ENCODE data around the gene ODF2.
A peak's percentile ranks its signal among the peaks of the same experiment; 100 is the strongest.
"Not testable (repeated sequence)": the region's sequence is repeated elsewhere in the genome, so short reads cannot be mapped to it uniquely, and the experiment has no call there.

ODF2 gene

DNA sequence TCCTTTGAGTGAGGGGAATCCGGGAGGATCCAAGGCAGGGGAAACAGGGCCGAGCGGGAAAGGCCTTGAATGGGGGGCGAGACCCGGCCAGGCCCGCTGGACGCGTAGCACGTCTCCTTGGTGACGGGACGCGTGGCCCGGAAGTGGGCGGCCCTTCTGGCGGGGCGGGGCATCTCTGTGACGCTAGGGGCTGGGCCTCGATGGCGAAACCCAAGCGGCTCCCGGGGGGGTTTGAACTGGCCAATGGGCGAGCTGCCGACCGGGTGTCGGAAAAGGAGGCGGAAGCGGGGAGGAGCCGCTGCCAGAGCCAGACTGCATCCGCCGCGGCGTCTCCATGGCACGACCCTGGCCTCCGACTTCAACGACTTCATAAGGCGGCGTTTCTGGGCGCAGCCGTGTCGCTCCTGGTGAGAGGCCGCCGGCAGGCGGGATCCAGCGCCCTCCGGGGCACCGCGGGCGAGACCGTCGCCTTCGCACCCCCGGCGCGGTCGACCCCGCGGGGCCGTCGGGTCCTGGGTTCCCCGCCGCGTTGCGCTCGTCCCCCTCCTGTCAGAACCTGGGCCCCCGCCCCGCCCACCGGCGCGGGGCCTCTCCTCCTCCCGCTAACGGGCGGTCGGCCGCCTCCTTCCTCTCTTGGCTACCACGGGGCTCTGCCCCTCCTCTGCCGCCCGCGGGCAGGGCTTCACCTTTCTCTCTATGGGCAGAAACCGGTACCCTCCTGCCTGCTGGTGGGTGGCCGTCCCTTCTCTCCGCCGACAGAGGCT is at the start of gene ODF2:
Gene ODF2, plus strand, starts transcription at position 158 of the 764 bp plus-strand sequence. Its CDS starts 86 bp downstream, at position 244.
- peak; percentile 97 for DNase-seq

DNA sequence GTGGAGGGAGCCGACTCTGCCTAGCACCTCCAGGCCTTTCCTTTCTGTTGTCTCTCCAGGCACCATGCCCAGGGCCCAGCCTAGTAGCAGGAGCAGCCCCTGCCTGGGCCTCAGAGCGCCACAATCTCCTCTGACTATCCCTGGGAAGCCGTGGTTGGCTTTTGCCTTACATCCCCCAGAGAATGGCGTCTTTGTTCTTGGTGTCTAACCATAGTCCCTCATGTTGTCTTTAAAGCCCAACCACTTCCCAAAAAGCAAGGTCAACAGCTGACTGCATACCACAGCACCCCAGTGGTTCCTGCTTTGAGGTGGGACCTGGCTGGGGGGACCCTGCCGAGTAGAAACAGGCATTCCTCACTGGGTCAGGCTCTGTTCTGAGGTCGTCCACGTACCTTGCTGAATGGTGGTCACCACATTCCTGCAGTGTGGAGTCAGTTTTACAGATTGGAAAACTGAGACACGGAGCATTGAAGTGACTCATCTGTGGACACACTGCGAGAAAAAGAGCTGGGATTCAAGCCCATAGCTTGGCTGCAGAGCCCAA is 48.9 kb upstream of the ODF2 start:
- no peak for DNase-seq

DNA sequence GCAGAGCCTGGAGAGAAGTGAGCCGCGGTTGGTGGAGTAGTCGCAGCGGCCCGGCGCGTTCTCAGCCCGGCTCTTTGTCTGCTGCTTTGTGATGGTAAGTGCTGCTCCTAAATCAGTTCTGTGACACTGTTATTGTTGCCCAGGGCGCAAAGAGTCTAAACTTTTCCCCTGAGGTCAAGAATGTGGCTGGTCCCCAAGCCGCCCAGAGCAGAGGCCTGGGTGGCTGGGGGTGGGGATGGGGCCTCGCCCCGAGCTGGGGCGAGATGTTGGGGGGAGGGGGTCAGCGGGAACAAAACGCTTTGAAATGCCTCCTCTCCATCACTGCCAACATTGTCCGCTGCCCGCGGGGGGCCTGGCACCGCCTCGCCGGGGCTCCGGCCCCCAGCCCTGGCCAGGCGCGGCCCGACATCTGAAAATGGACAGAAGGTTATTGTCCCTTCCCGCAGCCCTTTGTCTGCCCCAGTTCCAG is 46.8 kb upstream of the ODF2 start:
- DNase-seq = no peak

DNA sequence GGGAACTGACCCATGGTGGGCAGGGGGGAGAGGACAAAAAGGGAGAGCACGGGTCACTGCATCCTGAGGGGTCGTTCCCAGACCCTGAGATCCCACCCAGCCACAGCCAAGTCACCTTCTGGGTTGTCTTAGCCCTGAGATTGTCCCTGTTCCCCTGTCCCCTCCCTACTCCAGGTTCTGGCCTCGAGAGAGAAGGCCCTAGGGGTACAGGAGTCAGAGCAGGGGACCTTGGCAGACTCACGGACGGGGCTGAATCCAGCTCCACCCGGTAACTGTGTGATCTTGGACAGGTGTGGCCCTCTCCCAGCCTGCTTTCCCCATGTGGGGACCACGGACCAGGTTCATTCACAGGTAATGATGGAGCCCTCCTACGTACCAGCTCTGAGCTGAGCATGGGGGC is 46.4 kb upstream of the ODF2 start:
- no peak for DNase-seq

DNA sequence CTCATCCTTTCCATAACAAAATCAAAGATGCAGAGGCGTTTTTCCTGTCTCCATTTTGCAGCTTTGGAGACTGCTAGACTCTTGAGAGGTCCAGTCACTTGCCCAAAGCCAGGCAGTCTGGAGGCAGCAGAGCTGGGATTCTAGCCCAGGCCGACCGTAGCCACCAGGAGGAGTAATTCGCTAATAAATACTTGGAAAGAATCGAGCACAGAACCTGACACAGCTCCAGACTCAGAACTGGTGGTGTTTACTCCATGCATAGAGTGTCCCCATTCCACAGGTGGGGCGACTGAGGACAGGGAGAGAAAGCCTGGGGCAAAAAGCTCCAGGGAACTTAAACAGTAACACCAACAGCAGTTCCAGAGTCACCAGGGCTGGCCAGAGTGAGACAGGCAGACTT is 45.8 kb upstream of the ODF2 start:
- DNase-seq = no peak

DNA sequence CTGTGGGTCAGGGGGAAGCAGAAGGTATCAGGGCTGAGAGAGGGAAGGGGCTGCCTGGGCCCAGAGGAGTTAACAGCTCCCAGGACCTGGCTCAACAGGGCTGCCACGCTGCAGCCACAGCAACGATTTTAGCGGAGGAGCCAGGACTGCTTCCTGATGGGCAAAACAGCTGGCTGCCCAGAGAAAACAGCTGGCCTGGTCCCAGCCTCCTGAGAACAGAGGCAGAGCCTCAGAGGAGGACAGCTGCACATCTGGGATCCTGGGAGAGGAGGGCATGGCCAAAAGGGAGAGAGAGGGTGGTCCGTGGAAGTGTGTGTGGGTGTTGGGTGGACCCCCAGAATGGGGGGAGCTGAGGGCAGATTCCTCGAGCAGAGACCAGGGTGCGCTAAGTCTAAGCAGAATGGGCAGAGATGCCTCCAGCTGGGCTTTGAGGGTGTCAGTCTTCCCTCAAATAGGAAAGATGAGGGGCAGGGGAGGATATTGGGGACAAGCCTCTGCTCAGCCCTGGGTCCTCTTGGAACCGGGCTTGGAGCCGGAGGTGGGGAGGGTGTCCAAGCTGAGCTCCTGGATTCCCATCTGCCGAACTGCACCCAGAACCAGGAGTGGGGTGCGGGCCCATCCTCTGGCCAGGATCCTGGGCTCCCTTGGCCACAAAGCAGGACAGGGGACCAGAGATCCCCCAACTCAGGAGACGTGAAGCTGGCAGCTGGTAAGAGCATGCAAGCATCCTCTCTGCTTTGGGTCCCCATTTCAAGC is 44.3 kb upstream of the ODF2 start:
- DNase-seq = no peak

DNA sequence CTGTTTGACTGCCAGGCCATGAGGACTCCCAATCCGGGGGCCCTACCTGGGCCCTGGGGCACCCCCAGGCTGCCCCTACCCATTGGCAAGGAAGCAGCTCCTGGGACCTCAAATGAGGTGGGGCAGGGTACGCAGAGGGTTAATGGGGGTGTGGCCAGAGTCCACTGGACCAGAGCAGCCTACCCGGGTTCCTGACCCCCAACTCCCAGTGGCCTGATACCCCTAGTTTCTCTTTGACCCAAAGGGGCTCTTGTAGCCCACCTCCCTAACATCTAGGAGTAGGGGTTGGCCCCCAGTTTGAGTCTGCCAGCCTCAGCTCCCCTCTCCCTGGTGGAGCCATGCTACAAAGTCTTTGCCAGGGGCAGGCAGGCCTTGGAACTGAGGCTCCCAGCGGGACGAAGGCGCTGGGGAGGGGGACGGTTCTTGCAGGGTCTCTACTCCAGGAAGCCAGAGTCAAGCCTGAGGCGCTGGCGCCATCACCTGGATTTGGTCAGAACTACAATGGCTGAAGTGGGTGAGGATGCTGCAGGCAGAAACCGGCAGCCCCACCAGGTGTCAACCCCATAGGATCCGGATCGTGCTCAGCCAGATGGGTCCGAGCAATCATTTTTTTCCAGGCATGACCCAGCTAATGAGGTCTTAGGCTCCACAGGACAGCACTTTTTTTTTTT is 43.6 kb upstream of the ODF2 start:
- DNase-seq = peak; percentile 18

DNA sequence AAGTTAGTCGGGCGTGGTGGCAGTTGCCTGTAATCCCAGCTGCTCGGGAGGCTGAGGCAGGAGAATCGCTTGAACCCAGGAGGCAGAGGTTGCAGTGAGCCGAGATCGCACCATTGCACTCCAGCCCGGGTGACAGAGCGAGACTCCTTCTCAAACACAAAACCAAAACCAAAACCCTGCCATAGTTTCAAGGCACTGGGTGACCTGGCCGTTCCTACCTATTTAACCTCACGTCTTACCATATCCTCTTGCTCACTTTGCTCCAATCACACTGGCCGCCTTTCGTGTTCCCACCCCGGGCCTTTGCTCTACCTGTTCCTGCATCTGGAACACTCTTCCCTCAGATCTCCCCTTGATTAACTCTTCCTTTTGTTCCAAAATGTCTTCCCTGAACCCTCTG is 42.1 kb upstream of the ODF2 start:
- DNase-seq = not testable (repeated sequence)

GRCh38 chr9:128414461-128414860 is 41.3 kb upstream of the ODF2 start:
- no peak for DNase-seq

GRCh38 chr9:128415281-128415680 is 40.5 kb upstream of the ODF2 start:
- DNase-seq = no peak

DNA sequence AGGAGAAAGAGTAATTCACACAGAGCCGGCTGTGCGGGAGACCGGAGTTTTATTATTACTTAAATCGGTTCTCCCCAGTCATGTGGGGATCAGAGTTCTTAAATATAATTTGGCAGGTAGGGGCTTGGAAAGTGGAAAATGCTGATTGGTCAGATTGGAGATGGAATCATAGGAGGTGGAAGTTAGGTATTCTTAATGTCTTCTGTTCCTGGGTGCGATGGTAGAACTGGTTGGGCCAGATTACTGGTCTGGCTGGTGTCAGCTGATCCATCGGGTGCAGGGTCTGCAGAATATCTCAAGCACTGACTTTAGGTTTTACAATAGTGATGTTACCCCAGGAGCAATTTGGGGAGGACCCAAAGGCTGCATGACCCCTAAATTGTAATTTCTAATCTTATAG is 39.8 kb upstream of the ODF2 start:
- no peak for DNase-seq

GRCh38 chr9:128416432-128417019 is 39.3 kb upstream of the ODF2 start:
- DNase-seq = no peak

DNA sequence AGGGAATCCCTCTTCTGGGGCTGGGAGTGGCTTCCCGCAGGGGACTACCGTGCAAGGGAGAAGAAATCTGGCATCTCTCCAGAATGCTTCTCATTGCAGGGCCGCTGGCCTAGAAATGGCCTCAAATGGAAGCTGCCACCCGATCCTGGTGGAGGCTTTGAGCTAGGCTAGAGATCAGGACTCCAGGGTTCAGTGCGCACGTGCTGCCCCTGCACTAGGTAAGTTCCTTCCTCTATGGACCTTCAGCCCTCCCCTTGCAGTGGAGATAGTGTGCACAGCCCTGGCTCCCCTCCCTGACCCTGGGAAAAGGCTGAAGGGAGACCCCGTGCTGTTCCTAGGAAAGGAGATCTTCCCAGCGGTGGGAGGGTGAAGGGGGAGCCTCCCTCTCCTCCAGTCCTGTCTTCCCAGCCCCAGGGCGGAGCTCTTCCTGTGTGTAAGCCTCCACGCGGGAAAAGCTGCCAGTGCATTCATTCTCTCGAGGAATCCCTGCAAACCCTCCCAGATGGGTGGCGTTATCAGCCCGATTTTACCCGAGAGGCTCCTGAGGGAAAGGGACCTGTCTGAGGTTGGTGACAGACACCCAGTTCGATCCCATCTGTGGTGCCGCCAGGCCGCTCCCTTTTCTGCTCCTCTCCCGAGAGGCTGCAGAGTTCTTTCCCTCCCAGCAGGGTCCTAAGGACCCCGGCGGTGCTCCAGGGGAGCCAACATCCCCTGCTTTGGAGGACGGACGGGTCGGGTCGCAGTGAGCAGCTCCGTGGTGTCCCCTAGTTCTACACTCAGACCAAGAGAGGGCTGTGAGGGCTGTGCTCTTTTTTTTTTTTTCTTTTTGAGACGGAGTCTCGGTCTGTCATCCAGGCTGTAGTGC is 36.5 kb upstream of the ODF2 start:
- no peak for DNase-seq

DNA sequence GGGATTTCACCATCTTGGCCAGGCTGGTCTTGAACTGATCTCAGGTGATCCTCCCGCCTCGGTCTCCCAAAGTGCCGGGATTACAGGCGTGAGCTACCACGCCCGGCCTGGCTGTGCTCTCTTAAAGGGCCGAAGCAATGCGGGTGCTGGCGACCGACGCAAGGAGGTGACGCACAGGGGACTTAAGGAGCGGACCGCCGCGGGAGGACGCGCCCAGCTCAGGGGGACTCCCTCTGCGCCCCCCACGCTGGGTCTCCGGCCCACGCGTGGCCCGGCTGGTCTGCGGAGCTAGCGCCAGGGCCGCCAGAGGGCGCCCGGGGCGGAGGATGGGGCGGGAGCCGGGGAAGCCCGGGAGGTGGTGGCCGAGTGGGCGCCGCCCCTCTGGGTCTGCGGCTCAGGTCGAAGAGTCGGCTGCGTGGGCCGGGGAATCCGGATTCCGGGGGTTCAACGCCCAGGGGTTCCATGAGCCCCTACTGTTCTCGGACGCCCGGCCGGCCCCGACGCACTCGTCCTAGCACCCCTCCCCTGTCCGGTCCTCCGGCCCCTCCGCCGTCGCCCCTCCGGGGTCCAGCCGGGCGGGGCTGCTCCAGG is 35.7 kb upstream of the ODF2 start:
- peak; percentile 66 for DNase-seq

- peak; percentile 53 for DNase-seq
Measured at GRCh38 chr9:128420651-128421481, 34.9 kb upstream of the ODF2 start, which contains the start of gene CERCAM. Gene CERCAM (plus strand): TSS chr9:128420857. CDS start chr9:128420878, 21 bp downstream.

DNA sequence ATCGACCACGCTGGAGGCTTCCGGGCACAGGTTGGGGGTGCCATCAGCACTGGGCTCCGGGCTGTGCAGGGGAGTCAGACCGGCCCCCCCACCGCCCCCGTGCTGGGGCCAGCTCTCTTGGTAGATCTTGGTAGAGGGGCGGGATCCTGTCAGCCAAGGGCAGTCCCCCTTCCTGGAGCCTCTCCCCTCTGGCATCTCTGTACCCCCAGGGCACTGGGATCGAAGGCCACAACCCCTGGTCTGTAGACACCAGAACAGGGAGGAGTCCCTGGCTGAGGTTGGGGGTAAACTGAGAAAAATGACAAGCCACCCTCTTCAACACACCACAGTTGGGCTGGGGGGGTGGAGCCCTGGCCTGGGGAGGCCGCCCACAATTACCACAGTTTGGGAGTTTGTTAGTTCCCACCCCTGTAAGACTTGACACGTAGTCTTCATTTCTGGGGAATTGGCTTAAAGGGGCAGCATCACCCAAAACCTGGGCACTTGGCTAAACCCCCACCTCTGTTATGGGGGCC is 34.3 kb upstream of the ODF2 start:
- no peak for DNase-seq

GRCh38 chr9:128422022-128422782 is 33.6 kb upstream of the ODF2 start:
- not testable (repeated sequence) for DNase-seq

GRCh38 chr9:128422783-128423150 is 33.0 kb upstream of the ODF2 start:
- no peak for DNase-seq

- DNase-seq = not testable (repeated sequence)
Measured at GRCh38 chr9:128423356-128423755, 32.5 kb upstream of the ODF2 start.

Measured in CD4-positive, alpha-beta T cell treated with Interferon gamma for 1 hour (primary cell).